ENCODE data around the gene ZC3H12D.
"Not testable (repeated sequence)": the region's sequence is repeated elsewhere in the genome, so short reads cannot be mapped to it uniquely, and the experiment has no call there.

Gene ZC3H12D

DNA sequence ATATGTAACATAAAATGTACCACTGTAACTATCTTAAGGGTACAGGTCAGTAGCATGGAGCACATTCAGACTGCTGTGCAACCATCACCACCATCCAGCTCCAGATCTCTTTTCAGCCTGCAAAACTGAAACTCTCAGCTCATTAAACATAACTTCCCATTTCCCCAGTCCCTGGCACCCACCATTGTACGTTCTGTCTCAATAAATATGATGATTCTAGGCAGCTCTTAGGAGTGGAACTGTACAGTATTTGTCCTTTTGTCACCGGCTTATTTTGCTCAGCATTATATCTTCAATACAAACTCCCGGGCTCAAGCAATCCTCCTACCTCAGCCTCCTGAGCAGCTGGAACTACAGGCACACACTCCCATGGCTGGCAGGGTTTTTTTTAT, 1.5 kb downstream of the ZC3H12D start:
- DNase-seq: no peak

DNA sequence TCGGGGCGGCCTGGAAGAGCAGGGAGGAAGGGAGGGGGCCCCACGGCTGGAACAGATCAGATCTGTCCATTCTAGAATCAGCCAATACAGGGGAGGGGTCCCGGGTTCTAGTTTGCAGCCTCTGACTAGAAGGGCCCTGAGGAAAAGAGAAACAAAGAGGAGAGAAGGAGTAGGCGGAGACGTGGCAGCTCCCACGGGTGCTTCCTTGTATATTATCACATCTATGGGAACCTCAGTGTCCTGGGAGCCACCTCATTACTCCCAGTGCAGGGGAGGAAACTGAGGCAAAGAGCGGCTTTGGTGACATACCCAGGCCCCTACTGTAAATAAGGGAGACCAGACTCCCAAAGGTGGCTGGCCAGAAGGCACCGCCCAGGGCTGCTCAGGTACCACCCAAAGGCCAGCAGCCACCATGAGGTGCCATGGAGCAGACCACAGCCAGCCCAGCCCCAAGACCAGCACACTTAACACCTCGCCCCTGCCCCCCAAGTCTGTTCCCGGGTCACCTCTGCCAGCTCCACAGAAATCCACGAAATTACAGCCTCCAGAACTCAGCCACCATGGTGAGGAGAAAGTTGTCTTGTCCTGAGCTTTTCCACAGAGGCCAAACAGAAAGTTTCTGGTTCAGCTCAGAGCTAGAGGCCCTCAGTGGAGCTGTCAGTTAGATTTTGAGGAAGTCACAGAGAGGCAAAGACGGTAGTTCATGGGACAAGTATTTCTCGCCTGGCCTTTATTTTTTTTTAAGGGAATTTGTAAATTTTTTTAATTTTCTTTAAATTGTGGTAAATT, 2.1 kb downstream of the ZC3H12D start:
- DNase-seq: peak; percentile 33 to 61

GRCh38 chr6:149480502-149481280, 4.1 kb downstream of the ZC3H12D start:
- DNase-seq: no peak

DNA sequence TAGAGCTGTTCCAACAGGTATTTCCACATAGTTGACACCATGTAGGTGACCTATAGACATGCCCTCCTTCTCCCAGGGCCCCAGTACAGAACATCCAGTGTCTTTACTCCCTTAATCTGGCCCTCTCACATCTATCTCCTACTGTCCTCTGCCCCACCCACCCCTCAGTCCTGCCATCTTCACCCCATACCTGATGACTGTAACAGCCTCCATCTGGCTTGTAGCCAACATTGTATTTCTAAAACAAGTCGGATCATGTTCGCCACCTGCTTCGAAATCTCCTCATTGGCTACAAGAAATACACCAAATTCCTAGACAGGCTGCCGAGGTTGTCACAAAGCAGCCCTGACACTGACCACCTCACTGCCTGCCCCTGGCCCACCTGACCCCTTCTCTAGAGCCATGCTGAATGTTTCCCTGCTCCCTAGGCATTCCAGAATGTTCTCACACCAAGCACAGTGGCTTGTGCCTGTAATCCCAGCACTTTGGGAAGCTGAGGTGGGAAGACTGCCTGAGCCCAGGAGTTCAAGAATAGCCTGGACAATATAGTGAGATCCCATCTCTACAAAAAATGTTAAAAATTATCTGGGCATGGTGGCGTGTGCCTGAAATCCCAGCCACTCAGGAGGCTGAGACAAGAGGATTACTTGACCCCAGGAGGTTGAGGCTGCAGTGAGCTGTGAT, 6.0 kb downstream of the ZC3H12D start:
- DNase-seq: no peak

DNA sequence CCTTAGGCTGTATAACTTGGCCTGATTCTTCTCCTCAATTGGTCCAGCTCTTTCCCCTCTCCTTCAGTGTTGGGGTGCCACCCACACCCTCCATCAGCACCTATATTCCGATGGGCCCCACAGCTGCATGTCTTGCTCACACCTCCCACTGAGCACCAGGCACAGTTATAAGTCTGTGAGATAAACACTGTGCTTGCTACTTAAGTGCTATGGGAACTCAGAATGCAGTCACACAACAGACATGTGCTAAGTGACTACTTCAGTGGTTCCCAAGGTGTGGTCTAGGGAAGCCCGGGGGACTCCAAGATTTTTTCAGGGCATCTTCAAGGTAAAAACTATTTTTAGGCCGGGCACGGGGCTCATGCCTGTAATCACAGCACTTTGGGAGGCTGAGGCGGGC, 7.3 kb downstream of the ZC3H12D start:
- DNase-seq: no peak

DNA sequence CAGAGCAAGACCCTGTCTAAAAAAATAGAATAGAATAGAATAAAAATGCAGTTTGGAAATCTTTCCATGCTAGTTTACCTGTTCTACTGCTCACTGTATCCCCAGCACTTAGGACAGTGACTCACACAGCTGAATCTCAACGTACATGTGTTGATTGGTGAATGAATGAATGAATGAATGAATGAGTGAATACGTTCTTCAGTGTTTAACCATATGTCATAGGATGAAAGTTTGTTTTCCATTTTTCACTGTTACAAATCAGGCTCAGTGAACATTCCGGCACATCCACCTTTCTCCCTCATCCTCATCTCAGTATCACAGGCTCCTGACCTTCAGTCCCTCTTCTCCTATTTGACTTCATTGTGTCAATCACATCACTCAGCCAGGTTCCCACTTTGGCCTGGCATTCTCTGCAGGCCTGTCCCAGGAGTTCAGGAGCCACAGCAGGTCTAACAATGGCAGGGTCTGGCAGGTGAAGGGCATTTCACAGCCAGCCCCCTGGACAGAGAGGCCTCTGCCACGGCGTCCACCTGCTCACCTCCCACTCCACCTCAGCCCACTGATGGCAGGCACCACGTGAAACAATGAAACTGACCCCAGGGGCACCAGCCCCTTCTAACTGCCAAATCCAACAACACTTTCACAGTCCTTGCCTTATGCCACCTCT, 7.9 kb downstream of the ZC3H12D start:
- DNase-seq: no peak

GRCh38 chr6:149474108-149474935, 10.5 kb downstream of the ZC3H12D start:
- DNase-seq: no peak

DNA sequence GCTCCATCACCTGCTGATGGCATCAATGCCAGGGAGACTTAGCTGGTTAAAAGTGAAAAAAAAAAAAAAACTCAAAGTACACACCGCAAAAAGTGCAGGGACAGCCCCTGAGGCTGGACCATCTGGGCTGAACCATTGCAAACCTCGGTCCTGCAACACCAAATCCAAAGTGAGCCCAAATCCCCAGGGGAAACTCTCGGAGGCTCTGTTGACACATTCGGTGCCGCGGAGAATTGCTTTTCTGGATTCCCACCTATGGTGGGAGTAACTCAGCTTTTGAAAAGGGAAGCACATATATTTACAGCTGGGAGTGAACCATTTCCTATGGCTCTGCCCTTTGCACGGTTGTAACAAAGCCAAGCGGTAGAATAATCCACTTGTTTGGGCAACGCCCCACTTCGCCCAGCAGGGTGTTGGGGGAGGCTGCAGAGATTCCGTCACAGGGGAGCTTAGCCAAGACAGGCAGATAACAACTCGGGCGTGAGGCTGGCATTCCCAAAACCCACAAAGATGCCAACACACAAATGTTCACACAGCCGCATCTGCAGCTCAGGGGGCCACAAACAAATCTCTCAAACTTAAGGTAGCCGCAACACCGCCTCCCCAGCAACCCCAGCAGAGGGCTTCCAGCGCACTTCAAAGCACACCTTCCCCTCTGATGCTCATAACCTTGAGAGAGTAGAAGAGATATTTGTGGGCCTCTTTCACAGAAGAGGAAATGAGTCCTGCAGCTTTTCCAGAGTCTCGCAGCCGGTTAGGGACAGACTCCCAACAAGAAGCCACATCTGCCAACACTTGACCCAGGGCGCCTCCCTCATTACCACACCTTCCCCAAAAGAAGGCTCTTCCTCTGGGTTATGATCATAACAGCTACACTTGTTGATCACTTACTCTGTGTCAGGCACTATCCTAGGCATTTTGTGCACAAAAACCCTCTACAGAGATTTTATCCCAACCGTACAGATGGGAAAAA, 11.4 kb downstream of the ZC3H12D start:
- DNase-seq: no peak

DNA sequence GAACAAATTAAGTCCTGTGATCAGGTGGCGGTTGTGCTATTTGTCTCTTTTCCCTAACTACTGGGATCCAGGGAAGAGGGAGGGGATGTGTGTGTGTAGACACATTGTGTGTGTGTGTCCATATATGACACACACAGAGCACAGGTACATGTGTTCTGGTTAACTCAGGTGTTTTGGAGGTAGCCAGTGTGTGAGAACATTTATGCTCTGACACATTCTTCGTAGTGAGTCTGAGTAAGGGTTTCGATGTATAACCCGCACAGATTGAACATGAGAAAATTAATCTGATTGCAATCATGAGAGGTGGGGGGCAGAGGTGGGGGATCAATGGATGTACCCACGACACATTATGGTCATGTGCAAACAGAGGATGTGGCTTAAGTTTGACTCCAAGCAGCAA, 12.6 kb downstream of the ZC3H12D start:
- no peak for DNase-seq

DNA sequence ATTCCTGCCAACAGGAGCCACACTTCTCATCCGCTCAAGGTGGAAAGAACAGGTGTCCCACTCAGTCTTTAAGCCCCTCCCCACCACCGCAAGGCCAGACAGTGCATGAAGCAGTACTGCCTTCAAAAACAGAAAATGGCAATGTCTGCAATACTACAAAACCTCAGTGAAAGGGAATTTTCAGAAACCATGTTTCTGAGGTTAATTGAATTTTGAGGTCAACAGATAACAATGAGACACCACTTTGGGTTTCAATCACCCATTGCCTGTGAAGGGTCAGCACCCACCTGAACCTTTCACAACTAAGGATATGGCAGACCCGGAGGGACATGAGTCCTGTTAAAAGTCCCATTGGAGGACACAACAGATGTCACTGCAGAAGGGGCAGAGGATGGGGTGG, 13.0 kb downstream of the ZC3H12D start:
- DNase-seq: no peak

DNA sequence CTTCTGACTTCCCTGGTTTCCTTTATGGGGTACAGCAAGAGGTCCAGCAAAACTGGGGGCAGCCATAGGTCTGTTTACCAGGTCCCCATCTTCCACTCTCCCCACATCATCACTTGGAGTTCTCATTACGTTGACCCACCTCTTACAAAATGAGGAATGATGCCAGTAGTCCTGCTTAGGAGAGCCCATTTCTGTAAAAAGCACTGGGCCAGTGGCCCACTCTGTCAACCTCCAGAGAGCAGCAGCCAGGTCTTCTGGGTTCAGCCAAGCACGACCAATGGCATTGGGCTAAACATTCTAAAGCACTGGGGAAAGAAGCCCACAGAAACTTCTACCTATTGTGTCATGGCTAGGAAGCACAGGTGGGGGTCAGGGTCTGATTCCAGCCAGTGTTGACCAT, 13.9 kb downstream of the ZC3H12D start:
- DNase-seq: no peak

GRCh38 chr6:149468179-149468578, 16.6 kb downstream of the ZC3H12D start:
- DNase-seq: no peak

GRCh38 chr6:149467265-149467664, 17.5 kb downstream of the ZC3H12D start:
- no peak for DNase-seq

- DNase-seq: no peak
These were observed 20.4 kb downstream of the ZC3H12D start for GRCh38 chr6:149464411-149464810.

GRCh38 chr6:149463781-149464180, 21.0 kb downstream of the ZC3H12D start:
- no peak for DNase-seq

DNA sequence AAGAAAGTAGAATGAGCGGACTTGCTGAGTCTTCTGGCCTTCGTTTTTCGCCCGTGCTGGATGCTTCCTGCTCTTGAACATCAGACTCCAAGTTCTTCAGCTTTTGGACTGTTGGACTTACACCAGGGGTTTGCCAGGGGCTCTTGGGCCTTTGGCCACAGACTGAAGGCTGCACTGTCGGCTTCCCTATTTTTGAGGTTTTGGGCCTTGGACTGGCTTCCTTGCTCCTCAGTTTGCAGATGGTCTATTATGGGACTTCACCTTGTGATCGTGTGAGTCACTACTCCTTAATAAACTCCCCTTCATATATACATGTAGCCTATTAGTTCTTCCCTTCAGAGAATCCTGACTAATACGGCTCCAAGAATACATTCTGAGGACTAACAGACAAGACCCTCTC, 22.1 kb downstream of the ZC3H12D start:
- not testable (repeated sequence) for DNase-seq

DNA sequence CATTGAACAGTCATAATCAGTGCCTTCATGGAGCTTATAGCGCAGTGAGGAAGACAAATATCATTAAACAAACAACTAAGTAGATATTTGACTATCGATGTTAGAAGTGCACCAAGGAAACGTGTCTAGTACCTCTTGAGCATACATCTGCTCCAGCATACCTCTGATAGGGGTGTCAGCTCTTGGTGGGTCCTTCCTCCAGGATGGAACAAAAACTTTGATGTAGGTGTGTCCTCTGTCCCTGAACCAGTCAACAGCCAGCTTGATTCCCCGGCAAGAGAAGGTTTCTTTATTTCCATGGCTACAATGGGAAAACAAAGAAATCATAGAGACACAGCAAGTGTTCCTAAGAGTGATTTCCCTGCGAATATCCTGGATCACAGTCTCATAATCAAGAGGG, 23.1 kb downstream of the ZC3H12D start:
- DNase-seq: no peak

DNA sequence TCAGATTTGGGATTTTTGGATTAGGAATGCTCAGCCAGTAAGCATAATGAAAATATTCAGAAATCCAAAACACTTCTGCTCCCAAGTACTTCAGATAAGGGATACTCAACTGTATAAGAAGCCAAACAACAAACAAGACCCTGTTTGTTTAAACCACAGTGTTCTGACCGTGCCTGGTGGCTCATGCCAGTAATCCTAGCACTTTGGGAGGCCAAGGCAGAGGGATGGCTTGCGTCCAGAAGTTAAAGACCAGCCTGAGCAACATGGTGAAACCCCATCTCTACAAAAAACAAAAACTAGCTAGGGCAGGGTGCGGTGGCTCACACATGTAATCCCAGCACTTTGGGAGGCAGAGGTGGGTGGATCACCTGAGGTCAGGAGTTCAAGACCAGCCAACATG, 24.6 kb downstream of the ZC3H12D start:
- not testable (repeated sequence) for DNase-seq

- no peak for DNase-seq
These were observed 25.1 kb downstream of the ZC3H12D start for GRCh38 chr6:149459761-149460160.

DNA sequence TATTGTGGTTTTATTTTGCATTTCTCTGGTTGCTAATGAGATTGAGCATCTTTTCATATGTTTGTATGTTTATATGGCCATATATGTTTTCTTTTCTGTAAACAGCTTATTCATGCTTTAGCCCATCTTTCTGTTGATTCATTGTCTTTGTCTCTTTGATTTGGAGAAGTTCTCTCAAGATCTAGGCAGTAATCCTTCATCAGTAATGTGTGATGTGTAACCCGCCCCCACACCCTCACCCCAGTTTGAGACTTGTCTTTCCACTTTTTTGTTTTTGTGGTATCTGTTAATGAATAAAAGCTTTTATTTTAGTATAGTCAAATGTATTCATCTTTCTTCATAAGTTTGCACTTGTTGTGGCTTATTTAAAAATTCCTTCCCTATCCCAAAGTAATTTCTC, 26.0 kb downstream of the ZC3H12D start:
- no peak for DNase-seq

DNA sequence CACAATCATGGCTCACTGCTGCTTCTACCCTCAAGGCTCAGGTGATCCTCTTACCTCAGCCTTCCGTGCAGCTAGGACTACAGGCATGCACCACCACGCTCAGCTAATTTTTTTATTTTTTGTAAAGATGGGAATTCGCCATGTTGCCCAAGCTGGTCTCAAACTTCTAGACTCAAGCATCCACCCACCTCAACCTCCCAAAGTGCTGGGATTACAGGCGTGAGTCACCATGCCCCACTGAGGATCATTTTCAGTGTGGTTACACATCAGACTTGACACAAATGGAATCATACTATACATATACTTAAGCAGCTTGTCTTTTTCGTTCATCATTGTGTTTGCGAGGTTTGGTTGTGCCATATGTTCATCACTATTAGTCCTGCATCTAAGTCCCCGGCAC, 26.6 kb downstream of the ZC3H12D start:
- DNase-seq: no peak

Data from bone marrow (tissue), 2 donors.